K562 (cell line): ENCODE data around the gene CYP51A1. TPM values are rescaled to one million over a fixed set of nuclear protein-coding genes. Genes with fewer than 3 reads are reported as not detected.
A peak's percentile ranks its signal among the peaks of the same experiment; 100 is the strongest.

Experiments
- CSDE1 ChIP-seq, 2 experiments: fragments of 450-650 bp; IDR thresholded peaks; 2 replicates each; pipeline ENCODE4 v1.6.1; 2016; ENCODE audit warnings: mild to moderate bottlenecking in 1 of 2
- ETS2 ChIP-seq: IDR thresholded peaks from 2 replicates; pipeline ENCODE4 v1.6.1; 2016; ENCODE audit warnings: borderline replicate concordance, missing genetic modification characterization, mild to moderate bottlenecking, moderate library complexity, missing compliant biosample characterization; ENCODE audit not compliant: poor library complexity, severe bottlenecking
- FOXP1 ChIP-seq: sonication (generic); formaldehyde crosslinking; IDR thresholded peaks from 2 replicates; pipeline ENCODE4 v1.8.0; 2022; ENCODE audit warnings: mild to moderate bottlenecking, missing genetic modification reagents
- FUS ChIP-seq: fragments of 200-400 bp; formaldehyde crosslinking; optimal IDR thresholded peaks from 2 replicates; pipeline ENCODE3; 2017; ENCODE audit warnings: low read depth, low read length
- HNRNPL ChIP-seq: fragments of 200-400 bp; formaldehyde crosslinking; IDR thresholded peaks from 2 replicates; pipeline ENCODE4 v1.6.1; 2017; ENCODE audit warnings: low read depth, mild to moderate bottlenecking, low read length
- ILK ChIP-seq: fragments of 450-650 bp; IDR thresholded peaks from 2 replicates; pipeline ENCODE4 v1.6.1; 2016; ENCODE audit warnings: missing genetic modification characterization, low read depth, mild to moderate bottlenecking, missing compliant biosample characterization, moderate library complexity, borderline replicate concordance
- KAT7 ChIP-seq: sonication (generic); formaldehyde crosslinking; IDR thresholded peaks from 2 replicates; pipeline ENCODE4 v1.8.0; 2022; ENCODE audit warnings: missing genetic modification reagents, mild to moderate bottlenecking, borderline replicate concordance
- NR1H2 ChIP-seq: sonication (generic); formaldehyde crosslinking; IDR thresholded peaks from 2 replicates; pipeline ENCODE4 v1.4.0; 2020; ENCODE audit warnings: mild to moderate bottlenecking, missing genetic modification reagents
- RBFOX2 ChIP-seq: fragments of 200-400 bp; formaldehyde crosslinking; IDR thresholded peaks from 2 replicates; pipeline ENCODE4 v1.6.1; 2017; ENCODE audit warnings: low read depth, mild to moderate bottlenecking, low read length, moderate library complexity
- SIX5 ChIP-seq, 2 experiments: IDR thresholded peaks; 2 replicates each; pipeline ENCODE4 v1.6.1; 2011; ENCODE audit warnings: low read length in 2 of 2, borderline replicate concordance in 1 of 2, low read depth in 1 of 2, mild to moderate bottlenecking in 1 of 2, moderate library complexity in 1 of 2; ENCODE audit not compliant: insufficient read depth in 1 of 2
- SLC30A9 ChIP-seq: fragments of 250-450 bp; sonication (Bioruptor Pico); IDR thresholded peaks from 2 replicates; pipeline ENCODE4 v1.8.0; 2022; ENCODE audit warnings: mild to moderate bottlenecking, moderate library complexity
- polyA plus RNA-seq, 8 experiments: library from polyadenylated mRNA; depleted of rRNA in 4 of 8; stranded (reverse) in 5 of 8; unstranded in 3 of 8; fragments of >200 nt; fragmentation: Nextera tagmentation in 2 of 8; fragmentation: Illumina TruSeq in 1 of 8; extraction: Ambion mirVana in 2 of 8; extraction: Trizol in 1 of 8; gene quantifications; 2 replicates each; pipeline versions ENCODE4 v1.2.1 to v1.2.3, GENCODE V29; 2011 to 2014; ENCODE audit warnings: inconsistent platforms in 1 of 8, missing spikeins in 1 of 8
- total RNA-seq, 7 experiments: library from RNA; depleted of rRNA in 6 of 7; stranded (reverse); fragments of >200 nt in 6 of 7; fragmentation: Illumina TruSeq in 2 of 7; extraction: Trizol in 2 of 7; gene quantifications; 2 replicates each; pipeline versions ENCODE4 v1.2.1 to v1.2.3, GENCODE V29; 2011 to 2021; ENCODE audit warnings: low replicate concordance in 1 of 7
- TF ChIP-seq, protein P1 (sequence below), 3 experiments: IDR thresholded peaks in 2 of 3; conservative IDR thresholded peaks in 1 of 3; 2 replicates each; pipeline ENCODE4 v1.5.1; 2011 to 2012; ENCODE audit warnings: low read length in 3 of 3, mild to moderate bottlenecking in 3 of 3, control low read depth in 2 of 3, improper control_type of control experiment in 1 of 3, inconsistent platforms in 1 of 3, low read depth in 1 of 3, mixed read lengths in 1 of 3, moderate library complexity in 1 of 3; ENCODE audit not compliant: insufficient read depth in 2 of 3
- TF ChIP-seq, protein P2 (sequence below): fragments of 250-450 bp; sonication (Bioruptor Pico); IDR thresholded peaks from 2 replicates; pipeline ENCODE4 v1.4.0; 2020; ENCODE audit warnings: mild to moderate bottlenecking, moderate library complexity
- TF ChIP-seq, protein P3 (sequence below): IDR thresholded peaks from 2 replicates; pipeline ENCODE4 v1.6.1; 2014; ENCODE audit warnings: antibody characterized with exemption
- TF ChIP-seq, protein P4 (sequence below), 2 experiments: fragments of 450-650 bp in 1 of 2; IDR thresholded peaks; 2 replicates each; pipeline ENCODE4 v1.6.1; 2011 to 2017; ENCODE audit warnings: low read depth in 2 of 2, antibody characterized with exemption in 1 of 2, borderline replicate concordance in 1 of 2, low read length in 1 of 2, mild to moderate bottlenecking in 1 of 2, mixed read lengths in 1 of 2; ENCODE audit not compliant: control insufficient read depth in 1 of 2

CYP51A1 gene
- total and polyA plus RNA-seq, 9 of the 15 experiments (the other 6 are each of a cell fraction or from before 2014, with no cell fraction given): 35.4 to 151 (median 80.3) TPM

DNA sequence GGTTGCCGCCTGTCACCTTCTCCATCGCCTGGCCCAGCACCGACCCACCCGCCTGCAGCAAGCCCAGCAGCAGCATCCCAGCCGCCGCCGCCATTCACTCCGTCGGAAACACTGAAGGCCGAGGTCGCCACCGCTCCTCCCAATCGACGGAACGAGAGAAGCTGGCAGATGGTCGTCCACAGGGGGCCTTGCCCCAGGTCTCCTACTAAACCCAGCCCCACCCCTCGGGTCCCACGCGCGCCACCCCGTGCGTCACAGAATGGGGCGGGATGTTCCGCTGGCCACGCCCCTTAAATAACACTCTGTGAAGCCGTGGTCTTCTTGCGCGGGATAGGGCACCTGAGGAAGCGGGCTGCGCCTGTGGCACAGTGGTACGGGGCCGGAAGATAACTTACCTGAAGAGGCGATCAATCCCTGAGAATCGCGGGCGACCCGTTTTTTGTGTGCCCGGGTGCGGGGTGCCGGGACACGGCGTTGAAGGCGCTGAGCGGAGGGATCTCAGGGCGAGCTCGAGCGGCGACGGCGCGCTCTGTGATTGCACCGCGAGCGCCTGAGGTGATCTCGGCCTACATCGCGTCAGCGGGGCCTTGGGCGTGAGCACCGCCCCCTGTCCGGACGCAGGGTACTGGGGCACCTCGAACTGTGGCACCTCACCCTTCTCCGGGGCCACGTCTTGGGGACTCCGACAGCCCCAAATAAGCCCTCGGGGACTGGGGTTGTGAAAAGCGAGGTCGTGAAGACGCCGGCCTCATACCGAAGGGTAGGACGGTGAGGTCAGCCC lies at the start of gene CYP51A1 (continued):
- TF ChIP-seq HNRNPL (no peak; the same call in 1 of the 2 replicates), NR1H2 (peak; percentile 93), SIX5 (IDR thresholded peaks at IDR 0.05; ENCODE audit: borderline replicate concordance in 1 of 2, insufficient read depth in 1 of 2, low read depth in 1 of 2, low read length in 2 of 2) (no peak), KAT7 (0 out of 2 replicates have a peak, but pooled peaks have one; percentile 22), ETS2 (tag) (no peak), FUS (peak; percentile 4), CSDE1 (IDR thresholded peaks at IDR 0.05) (peak in 1 of 2 experiments; percentile 81; a peak in 2 of 4 replicates), SLC30A9 (CRISPR knock-in tag) (no peak), RBFOX2 (peak; percentile 94), FOXP1 (CRISPR knock-in tag) (no peak; the same call in 1 of the 2 replicates), ILK (tag) (no peak)
- TF ChIP-seq, protein P1, sequence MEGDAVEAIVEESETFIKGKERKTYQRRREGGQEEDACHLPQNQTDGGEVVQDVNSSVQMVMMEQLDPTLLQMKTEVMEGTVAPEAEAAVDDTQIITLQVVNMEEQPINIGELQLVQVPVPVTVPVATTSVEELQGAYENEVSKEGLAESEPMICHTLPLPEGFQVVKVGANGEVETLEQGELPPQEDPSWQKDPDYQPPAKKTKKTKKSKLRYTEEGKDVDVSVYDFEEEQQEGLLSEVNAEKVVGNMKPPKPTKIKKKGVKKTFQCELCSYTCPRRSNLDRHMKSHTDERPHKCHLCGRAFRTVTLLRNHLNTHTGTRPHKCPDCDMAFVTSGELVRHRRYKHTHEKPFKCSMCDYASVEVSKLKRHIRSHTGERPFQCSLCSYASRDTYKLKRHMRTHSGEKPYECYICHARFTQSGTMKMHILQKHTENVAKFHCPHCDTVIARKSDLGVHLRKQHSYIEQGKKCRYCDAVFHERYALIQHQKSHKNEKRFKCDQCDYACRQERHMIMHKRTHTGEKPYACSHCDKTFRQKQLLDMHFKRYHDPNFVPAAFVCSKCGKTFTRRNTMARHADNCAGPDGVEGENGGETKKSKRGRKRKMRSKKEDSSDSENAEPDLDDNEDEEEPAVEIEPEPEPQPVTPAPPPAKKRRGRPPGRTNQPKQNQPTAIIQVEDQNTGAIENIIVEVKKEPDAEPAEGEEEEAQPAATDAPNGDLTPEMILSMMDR (IDR thresholded peaks at IDR 0.05 in 2 of 3, conservative IDR thresholded peaks at IDR 0.05 in 1 of 3; ENCODE audit: insufficient read depth in 2 of 3, low read depth in 1 of 3, low read length in 3 of 3): peak in 2 of 3 experiments; percentile 7; a peak in 2 of 6 replicates
- TF ChIP-seq, protein P2, sequence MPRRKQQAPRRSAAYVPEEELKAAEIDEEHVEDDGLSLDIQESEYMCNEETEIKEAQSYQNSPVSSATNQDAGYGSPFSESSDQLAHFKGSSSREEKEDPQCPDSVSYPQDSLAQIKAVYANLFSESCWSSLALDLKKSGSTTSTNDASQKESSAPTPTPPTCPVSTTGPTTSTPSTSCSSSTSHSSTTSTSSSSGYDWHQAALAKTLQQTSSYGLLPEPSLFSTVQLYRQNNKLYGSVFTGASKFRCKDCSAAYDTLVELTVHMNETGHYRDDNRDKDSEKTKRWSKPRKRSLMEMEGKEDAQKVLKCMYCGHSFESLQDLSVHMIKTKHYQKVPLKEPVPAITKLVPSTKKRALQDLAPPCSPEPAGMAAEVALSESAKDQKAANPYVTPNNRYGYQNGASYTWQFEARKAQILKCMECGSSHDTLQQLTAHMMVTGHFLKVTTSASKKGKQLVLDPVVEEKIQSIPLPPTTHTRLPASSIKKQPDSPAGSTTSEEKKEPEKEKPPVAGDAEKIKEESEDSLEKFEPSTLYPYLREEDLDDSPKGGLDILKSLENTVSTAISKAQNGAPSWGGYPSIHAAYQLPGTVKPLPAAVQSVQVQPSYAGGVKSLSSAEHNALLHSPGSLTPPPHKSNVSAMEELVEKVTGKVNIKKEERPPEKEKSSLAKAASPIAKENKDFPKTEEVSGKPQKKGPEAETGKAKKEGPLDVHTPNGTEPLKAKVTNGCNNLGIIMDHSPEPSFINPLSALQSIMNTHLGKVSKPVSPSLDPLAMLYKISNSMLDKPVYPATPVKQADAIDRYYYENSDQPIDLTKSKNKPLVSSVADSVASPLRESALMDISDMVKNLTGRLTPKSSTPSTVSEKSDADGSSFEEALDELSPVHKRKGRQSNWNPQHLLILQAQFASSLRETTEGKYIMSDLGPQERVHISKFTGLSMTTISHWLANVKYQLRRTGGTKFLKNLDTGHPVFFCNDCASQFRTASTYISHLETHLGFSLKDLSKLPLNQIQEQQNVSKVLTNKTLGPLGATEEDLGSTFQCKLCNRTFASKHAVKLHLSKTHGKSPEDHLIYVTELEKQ (CRISPR knock-in tag): no peak
- TF ChIP-seq, protein P3, sequence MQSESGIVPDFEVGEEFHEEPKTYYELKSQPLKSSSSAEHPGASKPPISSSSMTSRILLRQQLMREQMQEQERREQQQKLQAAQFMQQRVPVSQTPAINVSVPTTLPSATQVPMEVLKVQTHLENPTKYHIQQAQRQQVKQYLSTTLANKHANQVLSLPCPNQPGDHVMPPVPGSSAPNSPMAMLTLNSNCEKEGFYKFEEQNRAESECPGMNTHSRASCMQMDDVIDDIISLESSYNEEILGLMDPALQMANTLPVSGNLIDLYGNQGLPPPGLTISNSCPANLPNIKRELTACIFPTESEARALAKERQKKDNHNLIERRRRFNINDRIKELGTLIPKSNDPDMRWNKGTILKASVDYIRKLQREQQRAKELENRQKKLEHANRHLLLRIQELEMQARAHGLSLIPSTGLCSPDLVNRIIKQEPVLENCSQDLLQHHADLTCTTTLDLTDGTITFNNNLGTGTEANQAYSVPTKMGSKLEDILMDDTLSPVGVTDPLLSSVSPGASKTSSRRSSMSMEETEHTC: peak; percentile 38; the same call in 1 of the 2 replicates
- TF ChIP-seq, protein P4, sequence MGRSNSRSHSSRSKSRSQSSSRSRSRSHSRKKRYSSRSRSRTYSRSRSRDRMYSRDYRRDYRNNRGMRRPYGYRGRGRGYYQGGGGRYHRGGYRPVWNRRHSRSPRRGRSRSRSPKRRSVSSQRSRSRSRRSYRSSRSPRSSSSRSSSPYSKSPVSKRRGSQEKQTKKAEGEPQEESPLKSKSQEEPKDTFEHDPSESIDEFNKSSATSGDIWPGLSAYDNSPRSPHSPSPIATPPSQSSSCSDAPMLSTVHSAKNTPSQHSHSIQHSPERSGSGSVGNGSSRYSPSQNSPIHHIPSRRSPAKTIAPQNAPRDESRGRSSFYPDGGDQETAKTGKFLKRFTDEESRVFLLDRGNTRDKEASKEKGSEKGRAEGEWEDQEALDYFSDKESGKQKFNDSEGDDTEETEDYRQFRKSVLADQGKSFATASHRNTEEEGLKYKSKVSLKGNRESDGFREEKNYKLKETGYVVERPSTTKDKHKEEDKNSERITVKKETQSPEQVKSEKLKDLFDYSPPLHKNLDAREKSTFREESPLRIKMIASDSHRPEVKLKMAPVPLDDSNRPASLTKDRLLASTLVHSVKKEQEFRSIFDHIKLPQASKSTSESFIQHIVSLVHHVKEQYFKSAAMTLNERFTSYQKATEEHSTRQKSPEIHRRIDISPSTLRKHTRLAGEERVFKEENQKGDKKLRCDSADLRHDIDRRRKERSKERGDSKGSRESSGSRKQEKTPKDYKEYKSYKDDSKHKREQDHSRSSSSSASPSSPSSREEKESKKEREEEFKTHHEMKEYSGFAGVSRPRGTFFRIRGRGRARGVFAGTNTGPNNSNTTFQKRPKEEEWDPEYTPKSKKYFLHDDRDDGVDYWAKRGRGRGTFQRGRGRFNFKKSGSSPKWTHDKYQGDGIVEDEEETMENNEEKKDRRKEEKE (IDR thresholded peaks at IDR 0.05; ENCODE audit: borderline replicate concordance in 1 of 2, control insufficient read depth in 1 of 2, low read depth in 2 of 2, low read length in 1 of 2): no peak
